ENCODE measurements around the gene DNAH7.

DNA sequence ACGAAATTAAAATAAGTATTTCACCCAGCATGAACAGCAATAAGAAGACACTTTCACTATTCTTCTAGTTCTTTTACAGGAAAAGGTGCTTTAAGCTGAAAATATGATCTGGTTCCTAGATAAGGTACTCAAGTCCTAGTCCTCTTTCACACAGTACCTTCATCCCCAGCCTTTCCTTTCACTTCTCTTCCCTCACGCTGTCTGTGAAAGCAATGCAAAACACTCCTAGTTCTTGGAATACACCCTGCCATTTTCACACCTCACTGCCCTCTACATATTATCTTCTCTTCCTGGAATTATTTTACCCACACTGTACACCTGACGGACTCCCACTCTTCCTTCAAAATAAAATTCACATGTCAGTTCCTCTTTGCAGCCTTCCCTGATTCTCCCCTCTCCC is 82.9 kb downstream of the DNAH7 start:
- TF ChIP-seq, protein P1, sequence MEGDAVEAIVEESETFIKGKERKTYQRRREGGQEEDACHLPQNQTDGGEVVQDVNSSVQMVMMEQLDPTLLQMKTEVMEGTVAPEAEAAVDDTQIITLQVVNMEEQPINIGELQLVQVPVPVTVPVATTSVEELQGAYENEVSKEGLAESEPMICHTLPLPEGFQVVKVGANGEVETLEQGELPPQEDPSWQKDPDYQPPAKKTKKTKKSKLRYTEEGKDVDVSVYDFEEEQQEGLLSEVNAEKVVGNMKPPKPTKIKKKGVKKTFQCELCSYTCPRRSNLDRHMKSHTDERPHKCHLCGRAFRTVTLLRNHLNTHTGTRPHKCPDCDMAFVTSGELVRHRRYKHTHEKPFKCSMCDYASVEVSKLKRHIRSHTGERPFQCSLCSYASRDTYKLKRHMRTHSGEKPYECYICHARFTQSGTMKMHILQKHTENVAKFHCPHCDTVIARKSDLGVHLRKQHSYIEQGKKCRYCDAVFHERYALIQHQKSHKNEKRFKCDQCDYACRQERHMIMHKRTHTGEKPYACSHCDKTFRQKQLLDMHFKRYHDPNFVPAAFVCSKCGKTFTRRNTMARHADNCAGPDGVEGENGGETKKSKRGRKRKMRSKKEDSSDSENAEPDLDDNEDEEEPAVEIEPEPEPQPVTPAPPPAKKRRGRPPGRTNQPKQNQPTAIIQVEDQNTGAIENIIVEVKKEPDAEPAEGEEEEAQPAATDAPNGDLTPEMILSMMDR (IDR thresholded peaks at IDR 0.05), result no peak
- no peak for TF ChIP-seq EZH2 (IDR thresholded peaks at IDR 0.05; ENCODE audit: borderline replicate concordance, insufficient read depth, low read depth, low read length, poor library complexity, severe bottlenecking)
